ENCODE data around the gene CGN.

CGN gene

GRCh38 chr1:151512801-151513625 is 1.8 kb downstream of the CGN start:
- peak; percentile 86 for DNase-seq (ENCODE audit: low read depth)
- TF ChIP-seq CTCF (IDR thresholded peaks at IDR 0.05; ENCODE audit: control insufficient read depth, extremely low read depth, insufficient read depth): no peak
- H3K4me3 ChIP-seq (ENCODE audit: low read depth, low read length): peak overlapping the region; percentile 63

GRCh38 chr1:151513626-151514121 is 2.5 kb downstream of the CGN start:
- H3K4me3 ChIP-seq (ENCODE audit: low read depth, low read length): peak overlapping the region; percentile 63
- no peak for TF ChIP-seq CTCF (IDR thresholded peaks at IDR 0.05; ENCODE audit: control insufficient read depth, extremely low read depth, insufficient read depth)
- no peak for DNase-seq (ENCODE audit: low read depth)

- no peak for TF ChIP-seq CTCF (IDR thresholded peaks at IDR 0.05; ENCODE audit: control insufficient read depth, extremely low read depth, insufficient read depth)
- peak; percentile 78 for DNase-seq (ENCODE audit: low read depth)
- 0 out of 2 replicates have a peak overlapping the region, but pooled peaks have one; percentile 2 for H3K4me3 ChIP-seq (ENCODE audit: low read depth, low read length)
These were observed 3.2 kb downstream of the CGN start for GRCh38 chr1:151514366-151514765.

GRCh38 chr1:151515265-151515664 is 4.1 kb downstream of the CGN start:
- no peak for TF ChIP-seq CTCF (IDR thresholded peaks at IDR 0.05; ENCODE audit: control insufficient read depth, extremely low read depth, insufficient read depth)
- no peak for DNase-seq (ENCODE audit: low read depth)
- no peak overlapping the region for H3K4me3 ChIP-seq (ENCODE audit: low read depth, low read length)

GRCh38 chr1:151516031-151516511 is 4.9 kb downstream of the CGN start:
- TF ChIP-seq CTCF (IDR thresholded peaks at IDR 0.05; ENCODE audit: control insufficient read depth, extremely low read depth, insufficient read depth): no peak
- DNase-seq (ENCODE audit: low read depth): no peak
- H3K4me3 ChIP-seq (ENCODE audit: low read depth, low read length): no peak overlapping the region

GRCh38 chr1:151518431-151518830 is 7.2 kb downstream of the CGN start:
- no peak for DNase-seq (ENCODE audit: low read depth)
- TF ChIP-seq CTCF (IDR thresholded peaks at IDR 0.05; ENCODE audit: control insufficient read depth, extremely low read depth, insufficient read depth): no peak
- no peak overlapping the region for H3K4me3 ChIP-seq (ENCODE audit: low read depth, low read length)

Data from LNCaP clone FGC (cell line).